HG02870 (cell line): ENCODE results near the gene CFD.
"Not testable (repeated sequence)": the region's sequence is repeated elsewhere in the genome, so short reads cannot be mapped to it uniquely, and the experiment has no call there.

Experiments
- ATAC-seq: cut with Tn5 transposase; IDR thresholded peaks from one replicate; pipeline ENCODE4 v1.9.1; 2021; ENCODE audit warnings: mild to moderate bottlenecking, moderate library complexity; ENCODE audit not compliant: unreplicated experiment

CFD gene

GRCh38 chr19:825897-826644 is 33.4 kb upstream of the CFD start:
- no peak for ATAC-seq

DNA sequence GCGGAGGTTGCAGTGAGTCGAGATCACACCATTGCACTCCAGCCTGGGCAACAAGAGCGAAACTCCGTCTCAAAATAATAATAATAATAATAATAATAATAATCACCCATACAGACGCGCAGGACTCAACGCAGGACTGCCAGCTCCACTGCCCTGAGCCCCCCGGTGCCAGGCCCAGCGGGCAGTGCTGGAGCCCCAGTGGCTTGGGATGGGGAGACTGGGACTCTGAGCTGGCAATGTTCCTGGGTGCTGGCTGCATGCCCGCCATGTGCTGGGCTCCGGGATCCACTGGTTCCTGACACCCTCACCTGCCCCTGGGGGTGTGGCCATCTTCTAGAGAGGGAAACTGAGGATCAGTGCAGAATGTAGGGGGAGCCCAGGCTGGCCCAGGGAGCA is 32.2 kb upstream of the CFD start:
- ATAC-seq, result no peak

DNA sequence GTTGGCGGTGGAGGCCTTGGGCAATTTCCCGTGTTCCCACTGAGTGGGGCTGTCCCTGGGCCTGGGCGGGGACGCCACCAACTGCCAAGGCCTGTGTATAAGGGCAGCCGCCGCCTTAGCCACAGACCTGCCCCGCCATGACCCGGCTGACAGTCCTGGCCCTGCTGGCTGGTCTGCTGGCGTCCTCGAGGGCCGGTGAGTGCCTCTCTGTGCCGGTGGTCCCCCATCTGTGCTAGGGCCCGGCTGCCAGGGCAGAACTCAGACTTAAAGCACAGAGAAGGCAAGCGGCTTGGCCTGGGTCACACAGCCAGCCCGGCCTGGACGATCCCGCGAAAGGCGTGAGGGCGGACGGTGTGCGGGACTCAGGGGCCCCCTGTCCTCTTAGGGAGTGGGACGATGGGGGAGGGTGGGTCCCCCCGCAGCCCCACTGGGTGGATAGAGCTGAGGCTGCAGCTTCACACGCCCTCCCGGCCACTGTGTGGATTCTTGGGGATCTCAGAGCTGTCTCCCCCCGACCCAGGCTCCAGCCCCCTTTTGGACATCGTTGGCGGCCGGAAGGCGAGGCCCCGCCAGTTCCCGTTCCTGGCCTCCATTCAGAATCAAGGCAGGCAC is 31.6 kb upstream of the CFD start, which contains the start of gene AZU1:
TSS of gene AZU1 (plus strand) at position 128 of the 612 bp plus-strand sequence. CDS start at position 138, 10 bp downstream.
- ATAC-seq, result no peak

DNA sequence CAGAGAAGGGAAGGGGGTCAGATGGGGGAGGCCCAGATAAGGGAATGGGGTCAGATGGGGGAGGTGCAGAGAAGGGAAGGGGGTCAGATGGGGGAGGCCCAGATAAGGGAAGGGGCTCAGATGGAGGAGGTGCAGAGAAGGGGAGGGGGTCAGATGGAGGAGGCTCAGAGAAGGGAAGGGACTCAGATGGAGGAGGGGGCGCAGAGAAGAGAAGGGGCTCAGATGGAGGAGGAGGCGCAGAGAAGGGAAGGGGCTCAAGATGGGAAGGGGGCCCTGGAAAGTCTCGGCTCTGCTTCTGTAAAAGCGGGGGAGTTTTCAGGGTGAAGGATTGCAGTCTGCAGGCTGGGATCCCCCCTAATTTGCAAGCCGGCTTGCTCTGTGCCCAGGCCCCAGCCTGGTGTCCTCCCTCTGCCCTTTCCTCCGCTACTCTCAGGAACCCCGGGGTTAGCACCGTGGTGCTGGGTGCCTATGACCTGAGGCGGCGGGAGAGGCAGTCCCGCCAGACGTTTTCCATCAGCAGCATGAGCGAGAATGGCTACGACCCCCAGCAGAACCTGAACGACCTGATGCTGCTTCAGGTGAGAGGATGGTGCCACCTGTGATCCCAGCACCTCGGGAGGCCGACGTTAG is 30.2 kb upstream of the CFD start:
- no peak for ATAC-seq

DNA sequence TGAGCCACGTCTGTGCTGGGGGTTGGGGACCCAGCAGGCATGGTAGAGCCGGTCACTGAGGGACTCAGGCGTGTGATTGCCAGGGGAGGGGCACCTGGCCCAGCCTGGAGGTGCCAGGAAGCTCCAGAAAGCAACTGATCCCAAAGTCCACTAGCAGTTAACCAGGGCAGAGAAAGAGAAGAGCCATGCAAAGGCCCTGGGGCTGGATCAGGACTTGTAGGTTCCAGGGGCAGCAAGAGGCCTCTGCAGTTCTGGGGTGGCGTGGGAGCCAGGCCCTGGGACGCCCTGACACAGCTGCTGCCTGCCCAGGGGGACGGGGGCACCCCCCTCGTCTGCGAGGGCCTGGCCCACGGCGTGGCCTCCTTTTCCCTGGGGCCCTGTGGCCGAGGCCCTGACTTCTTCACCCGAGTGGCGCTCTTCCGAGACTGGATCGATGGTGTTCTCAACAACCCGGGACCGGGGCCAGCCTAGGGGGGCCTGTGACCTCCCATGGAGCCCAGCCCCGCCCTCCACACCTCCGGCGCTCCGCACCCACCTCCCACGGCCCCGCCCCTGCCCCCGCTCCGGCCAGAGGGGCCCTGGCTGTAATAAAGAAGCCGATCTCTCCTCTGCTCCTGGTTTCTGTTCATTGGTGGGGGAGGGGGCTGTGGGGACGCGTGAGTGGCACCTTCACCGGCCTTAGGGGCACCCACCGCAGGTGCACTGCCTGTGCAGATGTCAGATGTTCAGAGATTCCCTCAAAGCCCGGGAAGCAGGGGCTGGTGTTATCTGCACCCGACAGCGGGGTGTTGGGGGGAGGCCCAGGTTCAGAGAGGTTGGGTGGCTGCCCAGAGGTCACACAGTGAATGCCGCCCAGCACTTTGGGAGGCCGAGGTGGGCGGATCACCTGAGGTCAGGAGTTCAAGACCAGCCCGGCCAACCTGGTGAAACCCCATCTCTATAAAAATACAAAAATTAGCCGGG is 27.8 kb upstream of the CFD start:
- no peak for ATAC-seq

DNA sequence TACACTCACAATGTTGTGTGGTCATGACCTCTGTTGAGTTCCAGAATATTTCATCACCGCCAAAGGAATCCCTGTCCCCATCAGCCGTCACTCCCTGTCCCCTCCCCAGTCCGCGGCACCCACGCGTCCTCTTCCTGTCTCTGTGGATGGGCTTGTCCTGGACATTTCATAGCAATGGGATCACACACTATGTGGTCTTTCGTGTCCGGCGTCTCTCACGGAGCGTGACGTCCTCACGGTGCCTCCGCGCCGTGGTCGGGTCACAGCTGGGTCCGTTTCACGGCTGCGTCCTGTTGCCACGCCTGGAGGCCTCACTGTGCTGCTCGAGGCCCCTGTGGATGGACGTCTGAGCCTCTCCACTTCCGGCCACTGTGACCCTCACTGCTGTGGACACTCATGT is 25.2 kb upstream of the CFD start:
- ATAC-seq, result no peak

- ATAC-seq, result no peak
Measured at GRCh38 chr19:835210-835810, 24.2 kb upstream of the CFD start.

- no peak for ATAC-seq
Measured at GRCh38 chr19:840519-841206, 18.8 kb upstream of the CFD start, which contains the start of gene PRTN3. TSS of gene PRTN3 (plus strand) at chr19:840999. CDS start at chr19:841009, 10 bp downstream.

GRCh38 chr19:842802-843179 is 16.7 kb upstream of the CFD start:
- ATAC-seq, result not testable (repeated sequence)

DNA sequence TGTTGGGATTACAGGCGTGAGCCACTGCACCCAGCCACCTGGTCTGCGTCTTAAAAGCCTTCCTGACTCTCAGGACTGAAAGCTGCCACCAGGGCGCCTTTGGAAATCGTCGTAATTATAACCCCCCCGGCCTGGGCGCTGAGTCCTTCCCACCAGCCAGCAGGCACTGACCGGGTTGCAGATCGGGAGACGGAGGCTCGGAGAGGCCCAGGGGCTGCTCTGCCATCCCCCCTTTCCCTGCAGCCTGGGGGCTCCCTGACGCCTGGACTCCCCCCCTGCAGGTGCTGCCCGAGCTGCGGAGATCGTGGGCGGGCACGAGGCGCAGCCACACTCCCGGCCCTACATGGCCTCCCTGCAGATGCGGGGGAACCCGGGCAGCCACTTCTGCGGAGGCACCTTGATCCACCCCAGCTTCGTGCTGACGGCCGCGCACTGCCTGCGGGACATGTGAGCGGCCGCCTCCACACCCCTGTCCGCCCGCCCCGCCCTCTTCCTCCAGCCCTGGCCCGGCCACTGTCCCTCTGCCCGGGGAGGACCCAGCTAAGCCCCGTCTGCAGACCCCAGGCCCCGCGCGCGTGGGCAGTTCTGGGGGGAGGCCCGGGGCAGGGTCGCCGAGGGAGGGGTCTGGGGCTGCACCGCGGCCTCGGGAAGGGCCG is 16.2 kb upstream of the CFD start:
- ATAC-seq, result no peak

GRCh38 chr19:843836-844545 is 15.5 kb upstream of the CFD start:
- ATAC-seq, result no peak

DNA sequence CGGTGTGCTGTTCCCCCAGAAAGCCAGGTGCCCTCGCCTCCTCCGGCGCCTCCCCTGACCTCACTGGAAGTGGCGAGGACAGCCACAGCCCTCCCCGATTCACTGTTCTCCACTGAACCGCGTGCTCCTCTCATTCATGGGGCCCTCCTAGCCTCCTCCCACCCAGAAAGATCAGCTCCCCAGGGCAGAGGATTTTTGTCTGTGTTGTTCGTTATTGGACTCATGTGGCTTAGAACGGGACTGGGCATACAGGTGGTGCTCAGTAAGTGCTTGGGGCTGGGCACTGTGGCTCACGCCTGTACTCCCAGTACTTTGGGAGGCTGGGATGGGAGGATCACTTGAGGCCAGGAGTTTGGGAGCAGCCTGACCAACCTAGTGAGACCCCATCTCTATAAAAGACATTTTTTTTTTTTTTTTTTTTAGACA is 14.9 kb upstream of the CFD start:
- ATAC-seq, result no peak

- ATAC-seq, result no peak
Measured at GRCh38 chr19:845707-846521, 13.6 kb upstream of the CFD start.

GRCh38 chr19:848386-848921 is 11.0 kb upstream of the CFD start:
- no peak for ATAC-seq

DNA sequence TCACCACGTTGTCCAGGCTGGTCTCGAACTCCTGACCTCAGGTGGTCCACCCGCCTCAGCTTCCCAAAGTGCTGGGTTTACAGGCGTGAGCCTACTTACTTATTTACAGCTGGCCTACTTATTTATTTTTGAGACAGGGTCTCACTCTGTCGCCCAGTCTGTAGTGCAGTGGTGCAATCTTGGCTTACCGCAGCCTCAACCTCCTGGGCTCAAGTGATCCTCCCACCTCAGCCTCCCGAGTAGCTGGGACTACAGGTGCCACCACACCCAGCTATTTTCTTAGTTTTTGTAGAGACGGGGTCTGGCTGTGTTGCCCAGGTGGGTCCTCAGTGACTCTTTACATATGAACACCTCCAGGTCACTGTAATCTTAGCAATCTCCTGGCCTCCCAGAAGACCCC is 10.3 kb upstream of the CFD start:
- ATAC-seq, result not testable (repeated sequence)

DNA sequence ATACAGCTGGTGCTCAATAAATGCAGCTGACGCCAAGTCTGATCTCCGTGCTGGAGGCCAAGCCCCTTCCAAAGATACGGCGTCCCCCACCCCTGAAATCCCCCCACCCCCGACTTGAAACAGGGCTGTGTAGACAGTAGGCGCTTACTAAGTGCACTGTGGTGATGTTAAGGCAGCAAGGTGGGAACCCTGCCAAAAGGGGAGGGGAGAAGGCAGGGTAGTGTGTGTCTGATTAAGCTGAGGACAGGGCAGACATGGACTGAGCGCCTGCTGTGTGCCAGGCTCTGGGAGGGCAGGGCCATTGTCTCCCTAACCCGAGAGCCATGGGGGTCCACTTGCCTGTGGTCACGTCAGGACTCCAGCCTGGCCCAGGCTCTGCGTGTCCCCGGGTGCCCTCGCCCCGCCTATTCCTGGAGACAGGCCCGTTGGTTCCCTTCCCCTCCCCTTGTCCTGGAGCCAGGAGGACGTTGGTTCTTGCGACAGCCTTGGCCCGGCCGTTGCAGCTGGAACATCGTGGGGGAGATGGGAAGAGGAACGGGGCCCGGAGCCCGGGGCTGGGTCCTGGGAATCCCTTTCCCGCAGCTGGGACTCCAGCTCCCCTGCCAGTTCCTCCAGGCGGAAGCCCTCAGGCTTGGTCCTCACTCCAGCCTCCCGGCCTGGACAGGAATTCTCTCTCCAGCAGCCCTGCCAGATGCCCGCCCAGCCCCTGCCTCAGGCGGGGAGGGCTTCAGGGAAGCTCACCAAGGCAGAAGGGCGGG is 9.1 kb upstream of the CFD start:
- no peak for ATAC-seq

DNA sequence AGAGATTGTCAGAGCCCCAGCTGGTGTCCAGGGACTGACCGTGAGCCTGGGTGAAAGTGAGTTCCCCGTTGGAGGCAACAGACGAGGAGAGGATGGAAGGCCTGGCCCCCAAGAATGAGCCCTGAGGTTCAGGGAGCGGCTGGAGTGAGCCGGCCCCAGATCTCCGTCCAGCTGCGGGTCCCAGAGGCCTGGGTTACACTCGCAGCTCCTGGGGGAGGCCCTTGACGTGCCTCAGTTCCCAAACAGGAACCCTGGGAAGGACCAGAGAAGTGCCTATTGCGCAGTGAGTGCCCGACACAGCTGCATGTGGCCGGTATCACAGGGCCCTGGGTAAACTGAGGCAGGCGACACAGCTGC is 8.5 kb upstream of the CFD start:
- no peak for ATAC-seq
